NCI-H2227 (cell line): ENCODE data around the gene BRIP1.
"Not testable (repeated sequence)": the region's sequence is repeated elsewhere in the genome, so short reads cannot be mapped to it uniquely, and the experiment has no call there.

Experiments
- DNase-seq: peaks from one replicate; lab custom pipeline; 2025; ENCODE audit not compliant: unreplicated experiment; lab: John Stamatoyannopoulos, UW

The BRIP1 gene

GRCh38 chr17:61733021-61733420, 130.3 kb downstream of the BRIP1 start:
- DNase-seq, result no peak

DNA sequence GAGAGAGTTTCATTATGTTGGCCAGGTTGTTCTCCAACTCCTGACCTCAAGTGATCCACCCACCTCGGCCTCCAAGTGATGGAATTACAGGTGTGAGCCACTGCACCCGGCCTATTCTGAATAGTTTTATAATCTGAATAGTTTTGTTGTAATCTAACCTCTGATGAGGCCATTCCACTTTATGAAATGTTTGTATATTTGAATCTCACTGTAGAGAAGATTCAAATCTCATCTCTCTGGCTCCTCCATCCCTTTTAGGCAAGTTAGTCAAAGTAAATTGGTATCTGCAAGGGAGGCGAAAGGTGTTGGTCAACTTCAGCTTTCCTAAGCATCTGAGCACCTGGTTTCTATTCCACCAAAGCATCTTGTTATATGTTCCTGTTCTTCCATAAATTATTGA, 131.2 kb downstream of the BRIP1 start:
- no peak for DNase-seq

GRCh38 chr17:61731330-61731729, 132.0 kb downstream of the BRIP1 start:
- DNase-seq, result no peak

GRCh38 chr17:61729690-61730268, 133.5 kb downstream of the BRIP1 start:
- no peak for DNase-seq

DNA sequence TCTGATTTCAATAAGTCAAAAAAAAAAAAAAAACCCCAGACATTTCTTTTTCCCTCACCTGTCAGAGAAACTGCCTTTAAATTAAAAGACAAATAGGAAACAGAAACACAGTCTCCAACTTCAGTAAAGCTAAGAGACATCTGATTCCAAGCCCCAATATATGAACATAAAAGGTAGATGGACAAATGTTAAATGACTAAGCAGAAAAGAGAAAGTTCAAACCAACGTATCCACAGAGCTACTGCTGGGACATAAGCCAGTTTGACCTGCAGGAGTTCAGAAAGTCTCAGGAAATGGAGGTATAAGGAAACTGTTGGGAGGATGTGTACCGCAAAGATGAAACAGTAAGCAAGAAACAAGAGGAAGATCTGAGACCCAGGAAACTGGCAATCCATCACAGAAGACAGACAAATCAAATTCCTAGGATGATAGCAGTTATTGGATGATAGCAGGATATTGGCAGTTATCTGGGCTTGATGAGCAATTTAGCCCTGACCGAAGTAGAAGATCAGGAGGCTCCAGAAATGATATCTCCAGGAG, 135.0 kb downstream of the BRIP1 start:
- no peak for DNase-seq

DNA sequence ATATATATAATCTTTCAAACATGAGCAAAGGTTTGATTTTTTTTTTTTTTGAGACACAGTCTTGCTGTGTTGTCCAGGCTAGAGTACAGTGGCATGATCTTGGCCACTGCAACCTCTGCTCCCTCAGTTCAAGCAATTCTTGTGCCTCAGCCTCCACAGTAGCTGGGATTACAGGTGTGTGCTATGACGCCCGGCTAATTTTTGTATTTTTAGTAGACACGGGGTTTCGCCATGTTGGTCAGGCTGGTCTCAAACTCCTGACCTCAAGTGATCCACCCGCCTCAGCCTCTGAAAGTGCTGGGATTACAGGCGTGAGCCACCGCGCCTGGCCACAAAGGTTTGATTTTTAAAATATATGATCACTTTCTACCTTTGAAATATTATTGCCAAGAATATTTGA, 135.5 kb downstream of the BRIP1 start:
- not testable (repeated sequence) for DNase-seq

DNA sequence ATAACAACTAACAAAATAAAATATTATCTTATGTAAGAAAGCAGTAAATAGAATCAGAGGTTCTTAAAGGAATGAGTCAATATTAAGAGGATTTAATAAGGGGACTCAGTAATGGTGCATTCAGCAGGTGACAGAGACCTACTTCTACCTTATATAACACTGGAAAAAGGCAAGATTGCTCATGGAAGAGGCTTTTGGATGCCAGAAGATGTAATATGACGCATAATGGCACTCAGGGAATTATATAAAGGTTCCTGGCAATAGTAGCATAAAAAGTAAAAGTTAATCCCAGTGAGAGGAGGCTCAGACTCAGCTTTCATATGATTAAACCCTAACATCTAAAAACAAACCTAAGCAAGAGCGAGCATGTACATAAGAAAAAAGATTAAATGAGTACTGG, 136.4 kb downstream of the BRIP1 start:
- no peak for DNase-seq

GRCh38 chr17:61724777-61725176, 138.6 kb downstream of the BRIP1 start:
- no peak for DNase-seq

DNA sequence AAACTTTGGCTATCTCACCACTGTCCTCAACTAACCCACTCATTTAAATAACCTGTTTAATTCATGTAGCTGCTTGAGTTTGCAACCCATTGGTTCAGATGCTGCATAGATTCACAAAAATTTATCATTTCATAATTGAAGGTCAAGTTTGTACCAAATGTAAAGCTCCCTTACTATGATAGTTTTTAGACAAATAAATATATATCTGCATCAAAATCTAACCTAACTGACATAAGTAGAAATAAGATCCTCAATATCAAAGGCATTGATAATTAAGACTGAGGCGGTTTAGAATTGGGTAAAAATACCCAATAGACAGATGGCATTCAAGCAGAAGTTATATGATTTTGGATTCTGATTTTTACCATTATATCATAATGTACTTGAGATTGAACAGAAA, 139.4 kb downstream of the BRIP1 start:
- no peak for DNase-seq

DNA sequence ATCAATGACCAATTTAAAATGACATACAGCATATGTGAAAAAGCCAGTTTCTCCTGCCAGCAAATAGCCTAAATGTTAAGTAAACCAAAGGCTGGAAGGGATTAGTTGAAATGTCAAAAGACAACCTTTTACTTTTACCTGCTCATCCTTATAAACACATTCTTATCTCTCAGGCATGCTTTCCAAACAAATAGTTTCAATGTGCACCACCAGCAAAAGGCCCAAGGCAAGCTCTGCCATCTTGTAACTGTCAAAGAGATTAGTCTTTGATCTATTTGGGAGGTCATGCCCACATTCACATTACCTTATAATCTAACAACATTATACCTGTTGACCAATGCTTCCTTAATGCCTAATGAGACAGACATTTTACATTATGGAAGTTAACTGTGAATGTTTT, 140.1 kb downstream of the BRIP1 start:
- DNase-seq, result no peak

DNA sequence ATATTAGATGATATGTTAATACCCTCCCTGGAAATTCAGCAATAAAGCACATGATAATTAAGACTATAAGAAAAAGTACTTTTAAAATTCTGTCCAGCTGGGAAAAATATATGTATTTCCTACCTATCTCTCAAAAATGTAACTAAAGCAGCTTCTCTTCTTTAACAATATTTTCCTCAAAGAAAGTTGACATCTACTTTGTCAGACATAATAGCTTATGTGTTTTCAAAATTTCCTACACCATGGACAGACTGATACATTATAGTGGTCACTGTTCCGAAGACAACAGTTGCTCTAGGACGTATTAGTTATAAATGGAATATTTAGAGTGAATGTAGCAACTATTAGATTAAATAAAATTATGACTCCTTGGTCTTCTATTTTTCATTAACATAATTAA, 140.9 kb downstream of the BRIP1 start:
- no peak for DNase-seq

GRCh38 chr17:61720016-61720795, 143.1 kb downstream of the BRIP1 start:
- DNase-seq, result no peak

DNA sequence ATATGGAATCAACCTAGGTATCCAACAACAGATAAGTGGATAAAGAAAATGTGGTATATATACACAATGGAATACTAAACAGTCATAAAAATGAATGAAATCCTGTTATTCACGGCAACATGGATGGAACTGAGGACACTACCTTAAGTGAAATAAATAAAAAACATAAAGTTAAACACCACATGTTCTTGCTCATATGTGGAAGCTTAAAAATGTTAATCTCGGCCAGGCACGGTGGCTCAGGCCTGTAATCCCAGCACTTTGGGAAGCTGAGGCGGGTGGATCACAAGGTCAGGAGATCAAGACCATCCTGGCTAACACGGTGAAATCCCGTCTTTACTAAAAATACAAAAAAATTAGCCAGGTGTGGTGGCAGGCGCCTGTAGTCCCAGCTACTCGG, 144.1 kb downstream of the BRIP1 start:
- DNase-seq, result not testable (repeated sequence)

GRCh38 chr17:61718022-61718421, 145.3 kb downstream of the BRIP1 start:
- DNase-seq, result no peak

GRCh38 chr17:61717352-61717751, 146.0 kb downstream of the BRIP1 start:
- DNase-seq, result no peak

- no peak for DNase-seq
These were observed 147.0 kb downstream of the BRIP1 start for GRCh38 chr17:61716225-61716829.

GRCh38 chr17:61715348-61715747, 148.0 kb downstream of the BRIP1 start:
- no peak for DNase-seq

DNA sequence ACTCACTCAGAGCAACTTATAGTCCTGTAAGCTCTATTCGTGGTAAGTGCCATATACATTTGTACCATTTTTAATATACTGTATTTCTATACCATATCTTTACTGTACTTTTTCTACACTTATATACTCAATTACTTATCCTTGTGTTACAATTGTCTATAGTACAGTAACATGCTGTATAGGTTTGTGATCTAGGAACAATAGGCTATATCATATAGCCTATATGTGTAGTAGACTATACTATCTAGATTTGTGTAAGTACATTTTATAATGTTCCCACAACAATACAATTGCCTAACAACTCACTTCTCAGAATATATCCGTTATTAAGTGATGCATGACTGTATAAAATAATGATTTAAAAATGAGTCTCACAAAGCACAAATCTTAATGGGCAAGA, 149.0 kb downstream of the BRIP1 start:
- no peak for DNase-seq

DNA sequence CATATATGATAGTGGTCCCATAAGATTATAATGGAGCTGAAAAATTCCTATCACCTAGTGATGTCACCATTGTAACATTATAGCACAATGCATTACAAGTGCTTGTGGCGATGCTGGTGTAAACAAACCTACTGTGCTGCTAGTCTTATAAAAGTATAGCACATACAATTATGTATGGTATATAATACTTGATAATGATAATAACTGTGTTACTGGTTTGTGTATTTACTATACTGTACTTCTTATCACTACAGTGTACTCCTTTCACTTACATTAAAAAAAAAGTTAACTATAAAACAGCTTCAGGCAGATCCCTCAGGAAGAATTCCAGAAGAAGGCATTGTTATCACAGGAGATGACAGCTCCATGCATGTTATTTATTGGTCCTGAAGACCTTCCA, 150.3 kb downstream of the BRIP1 start:
- DNase-seq, result no peak

DNA sequence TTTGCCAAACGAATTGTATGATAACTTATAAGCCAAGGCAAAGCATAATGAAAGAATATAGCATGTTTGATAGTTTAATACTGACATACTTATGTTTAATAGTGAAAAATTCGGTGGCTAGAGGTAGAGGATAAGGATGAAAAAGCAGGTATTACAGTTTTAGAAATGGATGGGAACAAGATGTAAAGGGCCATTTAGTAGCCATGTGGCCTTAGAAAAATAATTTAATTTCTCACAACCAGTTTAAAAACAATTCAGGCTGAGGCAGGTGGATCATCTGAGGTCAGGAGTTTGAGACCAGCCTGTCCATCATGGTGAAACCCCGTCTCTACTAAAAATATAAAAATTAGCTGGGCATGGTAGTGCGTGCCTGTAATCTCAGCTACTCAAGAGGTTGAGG, 152.8 kb downstream of the BRIP1 start:
- DNase-seq, result no peak

DNA sequence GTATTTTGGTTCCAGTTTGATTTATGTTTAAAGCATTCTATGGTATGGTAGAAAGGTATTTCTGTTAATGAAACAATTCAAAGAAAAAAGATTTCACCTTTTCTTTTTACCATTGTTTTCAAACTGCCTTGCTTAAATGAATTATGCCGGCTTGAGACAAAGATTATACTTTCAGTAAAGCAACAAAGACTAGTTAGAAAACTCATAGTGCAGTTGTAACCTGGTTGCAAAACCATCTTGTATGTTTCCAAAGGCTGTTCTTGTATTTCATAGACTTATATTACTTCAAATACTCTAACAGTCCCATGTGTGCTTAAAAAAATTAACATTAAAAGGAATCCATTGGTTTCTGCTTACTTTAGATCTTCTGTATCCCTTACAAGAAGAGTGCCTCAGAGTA, 153.8 kb downstream of the BRIP1 start:
- no peak for DNase-seq

DNA sequence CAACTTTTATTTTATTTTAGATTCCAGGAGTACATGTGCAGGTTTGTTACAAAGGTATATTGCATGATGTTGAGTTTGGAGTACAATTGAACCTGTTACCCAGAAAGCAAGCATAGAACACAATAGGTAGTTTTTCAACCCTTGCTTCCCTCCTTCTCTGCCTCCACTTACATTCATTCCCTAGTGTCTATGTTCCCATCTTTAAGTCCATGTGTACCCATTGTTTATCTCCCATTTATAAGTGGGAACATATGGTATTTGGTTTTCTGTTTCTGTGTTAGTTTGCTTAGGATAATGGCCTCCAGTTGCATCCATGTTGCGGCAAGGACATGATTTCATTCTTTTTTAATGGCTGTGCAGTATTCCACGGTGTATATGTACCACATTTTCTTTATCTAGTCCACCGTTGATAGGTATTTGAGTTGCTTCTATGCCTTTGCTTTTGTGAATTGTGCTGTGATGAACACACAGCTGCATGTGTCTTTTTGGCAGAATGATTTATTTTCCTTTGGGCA, 158.3 kb downstream of the BRIP1 start:
- no peak for DNase-seq
